GM18873 (cell line): ENCODE measurements around the gene INSL6.
"Not testable (repeated sequence)": the region's sequence is repeated elsewhere in the genome, so short reads cannot be mapped to it uniquely, and the experiment has no call there.

Source experiments
- ATAC-seq: cut with Tn5 transposase; IDR thresholded peaks from one replicate; pipeline ENCODE4 v1.9.1; 2021; ENCODE audit warnings: mild to moderate bottlenecking, moderate library complexity, moderate number of reproducible peaks; ENCODE audit not compliant: unreplicated experiment, low FRiP score

Gene INSL6

GRCh38 chr9:5185220-5185840, at the start of gene INSL6:
Gene INSL6 (minus strand): TSS chr9:5185639. CDS start chr9:5185602, 37 bp downstream.
- no peak for ATAC-seq

GRCh38 chr9:5231212-5231611, 45.8 kb upstream of the INSL6 start, which contains the start of gene INSL4:
Gene INSL4 (plus strand): TSS chr9:5231419. CDS start chr9:5231524, 105 bp downstream.
- ATAC-seq: no peak

- no peak for ATAC-seq
Measured at GRCh38 chr9:5230554-5230953, 45.1 kb upstream of the INSL6 start.

GRCh38 chr9:5205071-5205470, 19.6 kb upstream of the INSL6 start:
- no peak for ATAC-seq

GRCh38 chr9:5195463-5195862, 10.0 kb upstream of the INSL6 start:
- ATAC-seq: no peak

- no peak for ATAC-seq
Measured at GRCh38 chr9:5193345-5193744, 7.9 kb upstream of the INSL6 start.

- ATAC-seq: no peak
Measured at GRCh38 chr9:5191985-5192384, 6.5 kb upstream of the INSL6 start.

GRCh38 chr9:5188060-5188984, 2.9 kb upstream of the INSL6 start:
- ATAC-seq: no peak

GRCh38 chr9:5186416-5187169, 1.2 kb upstream of the INSL6 start:
- no peak for ATAC-seq

- ATAC-seq: no peak
Measured at GRCh38 chr9:5184776-5185175, 663 bp downstream of the INSL6 start.

- not testable (repeated sequence) for ATAC-seq
Measured at GRCh38 chr9:5180631-5181030, 4.8 kb downstream of the INSL6 start.

GRCh38 chr9:5178126-5178805, 7.2 kb downstream of the INSL6 start:
- no peak for ATAC-seq

- no peak for ATAC-seq
Measured at GRCh38 chr9:5146241-5146640, 39.2 kb downstream of the INSL6 start.

GRCh38 chr9:5144217-5144616, 41.2 kb downstream of the INSL6 start:
- ATAC-seq: no peak

- ATAC-seq: no peak
Measured at GRCh38 chr9:5140151-5140550, 45.3 kb downstream of the INSL6 start.

GRCh38 chr9:5122516-5122915, 62.9 kb downstream of the INSL6 start:
- ATAC-seq: no peak

- ATAC-seq: no peak
Measured at GRCh38 chr9:5122116-5122515, 63.3 kb downstream of the INSL6 start.

GRCh38 chr9:5113994-5114748, 71.3 kb downstream of the INSL6 start:
- no peak for ATAC-seq
